ENCODE measurements around the gene DEAF1.

Gene DEAF1

DNA sequence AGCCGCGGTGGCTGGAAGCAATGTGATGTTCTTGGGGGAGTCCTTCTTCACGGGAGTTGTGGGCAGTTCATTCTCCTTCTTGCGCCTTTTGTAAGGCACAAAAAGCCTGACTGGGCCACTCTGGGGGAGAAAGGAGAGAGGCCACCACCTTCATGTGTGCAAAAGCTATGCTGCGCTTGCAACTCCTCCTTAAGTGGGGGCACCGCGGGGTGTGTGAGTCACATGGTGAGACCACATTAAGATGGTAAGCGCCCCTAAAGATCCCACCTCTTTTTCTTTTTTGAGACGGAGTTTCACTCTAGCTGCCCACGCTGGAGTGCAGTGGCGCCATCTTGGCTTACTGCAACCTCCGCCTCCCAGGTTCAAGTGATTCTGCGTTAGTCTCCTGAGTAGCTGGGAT lies 14.1 kb downstream of the DEAF1 start:
- TF ChIP-seq SIN3A (IDR thresholded peaks at IDR 0.05; ENCODE audit: borderline replicate concordance, insufficient read depth, low read length), result no peak
- TF ChIP-seq POLR2AphosphoS5 (IDR thresholded peaks at IDR 0.05; ENCODE audit: low read depth, low read length), result no peak
- TF ChIP-seq FOXP2 (optimal IDR thresholded peaks at IDR 0.05; ENCODE audit: borderline replicate concordance, extremely low read depth, extremely low read length, insufficient read depth), result no peak
- TF ChIP-seq TAF1 (IDR thresholded peaks at IDR 0.05; ENCODE audit: borderline replicate concordance, insufficient read depth, low read length), result no peak

GRCh38 chr11:680476-680875 lies 14.5 kb downstream of the DEAF1 start:
- TF ChIP-seq SIN3A (IDR thresholded peaks at IDR 0.05; ENCODE audit: borderline replicate concordance, insufficient read depth, low read length) (no peak), TAF1 (IDR thresholded peaks at IDR 0.05; ENCODE audit: borderline replicate concordance, insufficient read depth, low read length) (no peak), POLR2AphosphoS5 (IDR thresholded peaks at IDR 0.05; ENCODE audit: low read depth, low read length) (no peak), FOXP2 (optimal IDR thresholded peaks at IDR 0.05; ENCODE audit: borderline replicate concordance, extremely low read depth, extremely low read length, insufficient read depth) (no peak)
- TF ChIP-seq, protein P1, sequence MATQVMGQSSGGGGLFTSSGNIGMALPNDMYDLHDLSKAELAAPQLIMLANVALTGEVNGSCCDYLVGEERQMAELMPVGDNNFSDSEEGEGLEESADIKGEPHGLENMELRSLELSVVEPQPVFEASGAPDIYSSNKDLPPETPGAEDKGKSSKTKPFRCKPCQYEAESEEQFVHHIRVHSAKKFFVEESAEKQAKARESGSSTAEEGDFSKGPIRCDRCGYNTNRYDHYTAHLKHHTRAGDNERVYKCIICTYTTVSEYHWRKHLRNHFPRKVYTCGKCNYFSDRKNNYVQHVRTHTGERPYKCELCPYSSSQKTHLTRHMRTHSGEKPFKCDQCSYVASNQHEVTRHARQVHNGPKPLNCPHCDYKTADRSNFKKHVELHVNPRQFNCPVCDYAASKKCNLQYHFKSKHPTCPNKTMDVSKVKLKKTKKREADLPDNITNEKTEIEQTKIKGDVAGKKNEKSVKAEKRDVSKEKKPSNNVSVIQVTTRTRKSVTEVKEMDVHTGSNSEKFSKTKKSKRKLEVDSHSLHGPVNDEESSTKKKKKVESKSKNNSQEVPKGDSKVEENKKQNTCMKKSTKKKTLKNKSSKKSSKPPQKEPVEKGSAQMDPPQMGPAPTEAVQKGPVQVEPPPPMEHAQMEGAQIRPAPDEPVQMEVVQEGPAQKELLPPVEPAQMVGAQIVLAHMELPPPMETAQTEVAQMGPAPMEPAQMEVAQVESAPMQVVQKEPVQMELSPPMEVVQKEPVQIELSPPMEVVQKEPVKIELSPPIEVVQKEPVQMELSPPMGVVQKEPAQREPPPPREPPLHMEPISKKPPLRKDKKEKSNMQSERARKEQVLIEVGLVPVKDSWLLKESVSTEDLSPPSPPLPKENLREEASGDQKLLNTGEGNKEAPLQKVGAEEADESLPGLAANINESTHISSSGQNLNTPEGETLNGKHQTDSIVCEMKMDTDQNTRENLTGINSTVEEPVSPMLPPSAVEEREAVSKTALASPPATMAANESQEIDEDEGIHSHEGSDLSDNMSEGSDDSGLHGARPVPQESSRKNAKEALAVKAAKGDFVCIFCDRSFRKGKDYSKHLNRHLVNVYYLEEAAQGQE (IDR thresholded peaks at IDR 0.05; ENCODE audit: insufficient read depth in 1 of 2, low read depth in 2 of 2, low read length in 2 of 2), result no peak

- TF ChIP-seq, protein P1 (IDR thresholded peaks at IDR 0.05; ENCODE audit: insufficient read depth in 1 of 2, low read depth in 2 of 2, low read length in 2 of 2), result no peak
- TF ChIP-seq SIN3A (IDR thresholded peaks at IDR 0.05; ENCODE audit: borderline replicate concordance, insufficient read depth, low read length), result no peak
- no peak for TF ChIP-seq TAF1 (IDR thresholded peaks at IDR 0.05; ENCODE audit: borderline replicate concordance, insufficient read depth, low read length)
- no peak for TF ChIP-seq FOXP2 (optimal IDR thresholded peaks at IDR 0.05; ENCODE audit: borderline replicate concordance, extremely low read depth, extremely low read length, insufficient read depth)
- no peak for TF ChIP-seq POLR2AphosphoS5 (IDR thresholded peaks at IDR 0.05; ENCODE audit: low read depth, low read length)
Observed at GRCh38 chr11:679271-680207, 15.5 kb downstream of the DEAF1 start.

GRCh38 chr11:678297-678696 lies 16.7 kb downstream of the DEAF1 start:
- TF ChIP-seq TAF1 (IDR thresholded peaks at IDR 0.05; ENCODE audit: borderline replicate concordance, insufficient read depth, low read length) (no peak), SIN3A (IDR thresholded peaks at IDR 0.05; ENCODE audit: borderline replicate concordance, insufficient read depth, low read length) (no peak), POLR2AphosphoS5 (IDR thresholded peaks at IDR 0.05; ENCODE audit: low read depth, low read length) (no peak), FOXP2 (optimal IDR thresholded peaks at IDR 0.05; ENCODE audit: borderline replicate concordance, extremely low read depth, extremely low read length, insufficient read depth) (no peak)
- TF ChIP-seq, protein P1 (IDR thresholded peaks at IDR 0.05; ENCODE audit: insufficient read depth in 1 of 2, low read depth in 2 of 2, low read length in 2 of 2), result no peak

GRCh38 chr11:674406-674805 lies 20.6 kb downstream of the DEAF1 start:
- TF ChIP-seq SIN3A (IDR thresholded peaks at IDR 0.05; ENCODE audit: borderline replicate concordance, insufficient read depth, low read length) (no peak), FOXP2 (optimal IDR thresholded peaks at IDR 0.05; ENCODE audit: borderline replicate concordance, extremely low read depth, extremely low read length, insufficient read depth) (no peak), TAF1 (IDR thresholded peaks at IDR 0.05; ENCODE audit: borderline replicate concordance, insufficient read depth, low read length) (no peak), POLR2AphosphoS5 (IDR thresholded peaks at IDR 0.05; ENCODE audit: low read depth, low read length) (no peak)
- TF ChIP-seq, protein P1 (IDR thresholded peaks at IDR 0.05; ENCODE audit: insufficient read depth in 1 of 2, low read depth in 2 of 2, low read length in 2 of 2), result no peak

Measured in PFSK-1 (cell line).